Measurements from ENCODE around the gene RAB44.
"Not testable (repeated sequence)": the region's sequence is repeated elsewhere in the genome, so short reads cannot be mapped to it uniquely, and the experiment has no call there.

RAB44 gene

DNA sequence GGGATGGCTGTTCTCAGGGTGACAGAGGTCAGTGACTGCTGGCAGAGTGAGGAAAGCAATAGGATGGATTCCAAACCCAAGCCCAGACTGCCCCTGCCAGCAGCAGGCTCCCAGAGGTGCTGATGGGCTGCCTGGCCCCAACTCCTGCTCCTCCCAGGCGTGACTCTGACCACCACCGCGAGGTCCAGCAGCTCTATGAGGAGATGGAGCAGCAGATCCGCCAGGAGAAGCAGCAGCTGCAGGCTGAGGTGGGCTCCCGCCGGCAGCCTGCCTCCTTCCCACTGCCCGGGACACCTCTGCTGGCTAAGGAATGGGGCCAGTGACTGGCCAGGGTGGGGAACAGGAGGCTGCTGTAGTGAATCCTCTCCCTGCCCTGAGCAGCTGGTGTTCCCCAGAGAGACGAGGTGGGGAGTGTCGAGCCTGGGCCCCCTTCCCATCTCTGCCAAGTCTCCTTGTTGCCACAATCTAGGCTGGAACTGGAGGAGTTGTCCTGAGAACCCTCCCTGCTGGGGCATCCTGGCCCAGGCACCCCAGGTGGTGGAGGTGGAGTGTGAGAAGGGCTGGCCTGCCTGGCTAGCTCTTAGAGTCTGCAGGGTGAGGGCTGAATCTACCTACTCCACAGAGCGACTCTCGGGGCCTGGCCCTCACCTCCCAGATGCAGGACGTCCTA, 20.4 kb downstream of the RAB44 start:
- Histone ChIP-seq H3K9ac (ENCODE audit: low read length) (no peak overlapping the region), H3K9me3 (ENCODE audit: low read length) (no peaks in the 10 kb centered on the region), H3K36me3 (ENCODE audit: insufficient read depth, low read length) (no peaks in the 10 kb centered on the region), H3K27ac (ENCODE audit: low read depth, low read length) (no peak overlapping the region), H3K27me3 (ENCODE audit: control insufficient read depth in 1 of 2, insufficient read depth in 2 of 2, low read length in 2 of 2) (peaks cover 0 to 5% of the 10 kb centered on the region in 2 donors), H3K4me3 (ENCODE audit: low read depth in 1 of 2, low read length in 2 of 2) (no peak overlapping the region), H3K4me1 (ENCODE audit: insufficient read depth, low read length) (no peaks in the 10 kb centered on the region)

DNA sequence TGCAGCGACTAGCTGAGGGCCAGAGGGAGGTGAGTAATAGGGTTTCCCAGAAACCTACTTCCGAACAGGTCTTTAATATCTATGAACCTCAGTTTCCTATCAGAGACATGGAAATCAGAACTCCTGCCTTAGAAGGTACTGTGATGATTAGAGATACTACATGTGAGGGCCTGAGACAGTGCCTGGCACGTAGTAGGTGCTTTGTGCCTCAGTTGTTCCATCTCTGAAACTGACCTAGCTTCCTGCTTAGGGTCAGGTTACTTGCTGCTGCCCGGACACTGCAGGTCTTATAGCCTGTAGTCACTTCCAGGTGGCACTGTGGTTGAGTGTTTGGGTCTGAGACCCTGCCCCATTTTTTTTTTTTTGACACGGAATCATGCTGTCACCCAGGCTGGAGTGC, 20.9 kb downstream of the RAB44 start:
- Histone ChIP-seq H3K9me3 (ENCODE audit: low read length) (no peaks in the 10 kb centered on the region), H3K4me1 (ENCODE audit: insufficient read depth, low read length) (no peaks in the 10 kb centered on the region)

DNA sequence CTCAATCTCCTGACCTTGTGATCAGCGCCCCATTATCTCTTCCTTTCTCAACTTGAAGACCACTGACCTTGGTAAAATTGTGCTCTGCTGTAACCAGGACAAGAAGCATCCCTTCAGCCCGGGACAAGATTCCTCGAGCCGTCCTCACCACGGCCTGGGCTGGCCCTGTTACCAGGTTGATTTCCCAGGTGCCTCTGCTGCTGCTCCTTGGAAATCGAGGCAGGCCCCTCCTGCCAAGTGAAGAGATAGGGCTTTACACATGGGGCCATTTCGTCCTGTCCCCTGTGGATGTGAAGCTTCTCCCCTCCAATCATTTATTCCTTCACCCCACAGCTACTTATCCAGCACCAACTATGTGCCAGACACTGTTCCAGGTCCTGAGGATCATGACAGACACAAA, 21.5 kb downstream of the RAB44 start:
- no peak overlapping the region for H3K27ac ChIP-seq (ENCODE audit: low read depth, low read length)
- no peak overlapping the region for H3K9ac ChIP-seq (ENCODE audit: low read length)
- H3K27me3 ChIP-seq (ENCODE audit: control insufficient read depth in 1 of 2, insufficient read depth in 2 of 2, low read length in 2 of 2) = peaks cover 0 to 5% of the 10 kb centered on the region in 2 donors
- H3K4me1 ChIP-seq (ENCODE audit: insufficient read depth, low read length) = no peaks in the 10 kb centered on the region
- H3K4me3 ChIP-seq (ENCODE audit: low read depth in 1 of 2, low read length in 2 of 2) = no peak overlapping the region
- H3K36me3 ChIP-seq (ENCODE audit: insufficient read depth, low read length) = no peaks in the 10 kb centered on the region
- H3K9me3 ChIP-seq (ENCODE audit: low read length) = no peaks in the 10 kb centered on the region

More for the DNA sequence above, 20.9 kb downstream of the RAB44 start:
- Histone ChIP-seq H3K9ac (ENCODE audit: low read length) (no peak overlapping the region), H3K27me3 (ENCODE audit: control insufficient read depth in 1 of 2, insufficient read depth in 2 of 2, low read length in 2 of 2) (peaks cover 0 to 5% of the 10 kb centered on the region in 2 donors), H3K36me3 (ENCODE audit: insufficient read depth, low read length) (no peaks in the 10 kb centered on the region), H3K27ac (ENCODE audit: low read depth, low read length) (no peak overlapping the region), H3K4me3 (ENCODE audit: low read depth in 1 of 2, low read length in 2 of 2) (no peak overlapping the region)

DNA sequence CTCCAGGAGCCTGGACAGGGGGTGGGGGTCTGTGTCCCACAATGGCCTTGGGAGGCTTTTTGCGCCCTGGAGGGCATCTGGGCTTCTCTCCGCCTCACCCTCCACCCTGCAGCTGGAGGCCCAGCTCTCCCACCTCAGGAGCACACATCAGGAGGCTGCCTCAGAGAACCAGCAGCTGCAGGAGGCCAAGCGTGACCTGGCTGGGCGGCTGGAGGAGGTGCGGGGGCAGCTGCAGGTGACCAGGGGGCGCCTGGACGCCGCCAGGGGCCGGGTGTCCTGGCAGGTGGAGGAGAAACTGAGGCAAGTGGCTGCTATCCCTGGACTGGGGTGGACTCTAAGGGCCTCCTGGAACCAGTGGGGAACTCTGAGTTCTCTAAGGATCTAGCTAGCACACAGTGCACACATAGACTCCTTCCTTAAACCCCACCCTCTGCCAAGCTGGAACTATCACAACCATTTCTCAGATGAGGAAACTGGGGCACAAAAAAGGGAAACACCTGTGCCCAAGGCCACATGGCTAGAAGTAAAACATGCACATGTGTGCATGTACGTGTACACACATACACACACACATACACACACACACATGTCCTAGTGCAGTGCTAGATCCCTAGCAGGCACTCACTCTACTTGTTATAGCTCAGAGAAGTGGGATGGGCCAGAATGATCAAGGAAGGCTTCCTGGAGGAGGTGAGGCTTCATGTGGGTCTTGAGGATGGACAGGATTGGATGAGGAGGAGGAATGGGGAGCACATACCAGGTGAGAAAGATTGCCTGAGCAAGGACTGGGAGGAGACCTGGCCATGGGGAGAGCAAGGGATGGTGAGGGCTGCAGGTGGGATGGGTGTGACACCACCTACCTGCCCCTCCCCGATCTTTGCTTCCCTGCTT, 22.9 kb downstream of the RAB44 start:
- H3K27ac ChIP-seq (ENCODE audit: low read depth, low read length) = no peak overlapping the region

DNA sequence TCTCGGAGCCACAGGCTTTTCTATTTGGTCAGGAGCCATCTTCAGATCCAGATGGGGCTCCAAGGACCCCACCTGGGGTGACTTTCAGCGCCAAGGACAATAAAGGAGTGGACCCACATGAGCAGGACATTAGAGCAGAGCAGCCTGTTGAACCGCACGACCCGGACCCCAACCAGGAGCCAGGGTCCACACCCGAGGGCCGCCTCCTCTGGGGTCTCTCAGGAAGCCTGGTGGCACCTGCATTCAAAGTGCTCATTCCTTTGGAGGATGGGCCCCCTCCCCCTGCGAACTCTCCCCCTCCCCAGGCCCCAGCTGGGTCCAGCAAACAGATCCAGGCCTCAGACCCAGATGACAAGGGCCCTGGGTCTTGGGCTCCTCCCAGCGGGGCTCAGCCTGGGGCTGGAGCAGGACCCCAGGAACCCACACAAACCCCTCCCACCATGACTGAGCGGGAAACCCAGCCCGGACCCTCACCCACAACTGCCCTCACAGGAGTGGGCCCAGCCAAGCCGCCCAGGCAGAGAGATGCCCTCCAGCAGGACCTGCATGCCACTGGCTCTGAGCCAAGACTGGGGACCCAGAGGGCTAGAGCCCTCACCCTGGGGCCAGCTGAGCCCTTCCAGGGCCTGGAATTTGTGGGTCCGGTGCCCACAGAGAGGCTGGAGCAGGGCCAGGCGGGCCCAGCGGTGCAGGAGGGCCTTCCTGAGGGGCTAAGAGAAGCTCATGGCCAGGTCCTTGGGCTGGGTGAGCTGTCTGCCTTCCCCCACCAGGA, 23.9 kb downstream of the RAB44 start:
- no peaks in the 10 kb centered on the region for H3K36me3 ChIP-seq (ENCODE audit: insufficient read depth, low read length)
- H3K27me3 ChIP-seq (ENCODE audit: control insufficient read depth in 1 of 2, insufficient read depth in 2 of 2, low read length in 2 of 2) = peaks cover 0 to 5% of the 10 kb centered on the region in 2 donors
- H3K4me1 ChIP-seq (ENCODE audit: insufficient read depth, low read length) = no peaks in the 10 kb centered on the region
- H3K9ac ChIP-seq (ENCODE audit: low read length) = no peak overlapping the region
- H3K9me3 ChIP-seq (ENCODE audit: low read length) = no peaks in the 10 kb centered on the region
- no peak overlapping the region for H3K27ac ChIP-seq (ENCODE audit: low read depth, low read length)
- H3K4me3 ChIP-seq (ENCODE audit: low read depth in 1 of 2, low read length in 2 of 2) = no peak overlapping the region

More for the DNA sequence above, 22.9 kb downstream of the RAB44 start:
- Histone ChIP-seq H3K9ac (ENCODE audit: low read length) (no peak overlapping the region), H3K4me3 (ENCODE audit: low read depth in 1 of 2, low read length in 2 of 2) (no peak overlapping the region), H3K4me1 (ENCODE audit: insufficient read depth, low read length) (no peaks in the 10 kb centered on the region), H3K9me3 (ENCODE audit: low read length) (no peaks in the 10 kb centered on the region), H3K27me3 (ENCODE audit: control insufficient read depth in 1 of 2, insufficient read depth in 2 of 2, low read length in 2 of 2) (peaks cover 0 to 5% of the 10 kb centered on the region in 2 donors), H3K36me3 (ENCODE audit: insufficient read depth, low read length) (no peaks in the 10 kb centered on the region)

DNA sequence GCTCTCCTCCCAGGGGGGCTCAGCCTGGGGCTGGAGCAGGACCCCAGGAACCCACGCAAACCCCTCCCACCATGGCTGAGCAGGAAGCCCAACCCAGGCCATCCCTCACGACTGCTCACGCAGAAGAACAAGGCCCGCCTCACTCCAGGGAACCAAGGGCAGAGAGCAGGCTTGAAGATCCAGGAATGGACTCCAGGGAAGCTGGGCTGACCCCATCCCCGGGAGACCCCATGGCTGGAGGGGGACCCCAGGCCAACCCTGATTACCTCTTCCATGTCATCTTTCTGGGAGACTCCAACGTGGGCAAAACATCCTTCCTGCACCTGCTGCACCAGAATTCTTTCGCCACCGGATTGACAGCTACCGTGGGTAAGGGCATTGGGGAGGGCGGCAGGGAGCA, 24.7 kb downstream of the RAB44 start:
- Histone ChIP-seq H3K27ac (ENCODE audit: low read depth, low read length) (no peak overlapping the region), H3K36me3 (ENCODE audit: insufficient read depth, low read length) (no peaks in the 10 kb centered on the region), H3K27me3 (ENCODE audit: control insufficient read depth in 1 of 2, insufficient read depth in 2 of 2, low read length in 2 of 2) (peaks cover 0 to 5% of the 10 kb centered on the region in 2 donors), H3K9ac (ENCODE audit: low read length) (no peak overlapping the region), H3K9me3 (ENCODE audit: low read length) (no peaks in the 10 kb centered on the region), H3K4me1 (ENCODE audit: insufficient read depth, low read length) (no peaks in the 10 kb centered on the region), H3K4me3 (ENCODE audit: low read depth in 1 of 2, low read length in 2 of 2) (no peak overlapping the region)

DNA sequence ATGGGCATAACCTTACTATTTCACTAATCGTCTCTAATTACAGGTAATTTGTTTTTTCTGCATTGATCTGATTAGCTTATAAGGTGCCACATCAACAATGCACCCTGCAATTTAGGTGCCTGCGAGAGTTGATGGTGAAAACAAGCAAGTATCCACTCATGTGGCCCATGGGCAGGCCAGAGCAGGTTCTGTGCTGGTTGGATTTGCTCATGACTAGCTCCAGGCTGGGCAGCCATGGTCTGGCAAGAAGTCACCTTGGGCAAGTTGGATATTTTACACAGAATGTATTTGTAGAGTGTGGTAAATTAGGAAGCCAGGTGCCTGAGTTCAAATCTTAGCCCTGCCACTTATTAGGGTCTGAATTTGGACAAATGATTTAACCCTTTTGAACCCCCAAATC, 25.3 kb downstream of the RAB44 start:
- Histone ChIP-seq H3K27ac (ENCODE audit: low read depth, low read length) (no peak overlapping the region), H3K9ac (ENCODE audit: low read length) (no peak overlapping the region), H3K27me3 (ENCODE audit: control insufficient read depth in 1 of 2, insufficient read depth in 2 of 2, low read length in 2 of 2) (peaks cover 0 to 5% of the 10 kb centered on the region in 2 donors), H3K4me3 (ENCODE audit: low read depth in 1 of 2, low read length in 2 of 2) (no peak overlapping the region), H3K9me3 (ENCODE audit: low read length) (no peaks in the 10 kb centered on the region), H3K36me3 (ENCODE audit: insufficient read depth, low read length) (no peaks in the 10 kb centered on the region), H3K4me1 (ENCODE audit: insufficient read depth, low read length) (no peaks in the 10 kb centered on the region)

DNA sequence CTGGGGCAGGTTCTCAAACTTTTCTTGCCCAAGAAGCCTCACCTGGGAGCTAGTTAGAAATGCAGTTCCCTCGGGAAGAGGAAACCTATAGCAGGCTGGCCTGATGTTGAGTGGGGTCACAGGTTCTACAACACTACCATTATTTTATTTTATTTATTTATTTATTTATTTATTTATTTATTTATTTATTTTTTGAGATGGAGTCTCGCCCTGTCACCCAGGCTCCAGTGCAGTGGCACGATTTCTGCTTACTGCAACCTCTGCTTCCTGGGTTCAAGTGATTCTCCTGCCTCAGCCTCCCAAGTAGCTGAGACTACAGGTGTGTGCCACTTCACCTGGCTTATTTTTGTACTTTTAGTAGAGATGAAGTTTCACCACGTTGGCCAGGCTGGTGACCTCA, 26.4 kb downstream of the RAB44 start:
- H3K4me1 ChIP-seq (ENCODE audit: insufficient read depth, low read length); H3K9me3 ChIP-seq (ENCODE audit: low read length); H3K9ac ChIP-seq (ENCODE audit: low read length); H3K4me3 ChIP-seq (ENCODE audit: low read depth in 1 of 2, low read length in 2 of 2); H3K36me3 ChIP-seq (ENCODE audit: insufficient read depth, low read length); H3K27ac ChIP-seq (ENCODE audit: low read depth, low read length); H3K27me3 ChIP-seq (ENCODE audit: control insufficient read depth in 1 of 2, insufficient read depth in 2 of 2, low read length in 2 of 2): not testable (repeated sequence)

DNA sequence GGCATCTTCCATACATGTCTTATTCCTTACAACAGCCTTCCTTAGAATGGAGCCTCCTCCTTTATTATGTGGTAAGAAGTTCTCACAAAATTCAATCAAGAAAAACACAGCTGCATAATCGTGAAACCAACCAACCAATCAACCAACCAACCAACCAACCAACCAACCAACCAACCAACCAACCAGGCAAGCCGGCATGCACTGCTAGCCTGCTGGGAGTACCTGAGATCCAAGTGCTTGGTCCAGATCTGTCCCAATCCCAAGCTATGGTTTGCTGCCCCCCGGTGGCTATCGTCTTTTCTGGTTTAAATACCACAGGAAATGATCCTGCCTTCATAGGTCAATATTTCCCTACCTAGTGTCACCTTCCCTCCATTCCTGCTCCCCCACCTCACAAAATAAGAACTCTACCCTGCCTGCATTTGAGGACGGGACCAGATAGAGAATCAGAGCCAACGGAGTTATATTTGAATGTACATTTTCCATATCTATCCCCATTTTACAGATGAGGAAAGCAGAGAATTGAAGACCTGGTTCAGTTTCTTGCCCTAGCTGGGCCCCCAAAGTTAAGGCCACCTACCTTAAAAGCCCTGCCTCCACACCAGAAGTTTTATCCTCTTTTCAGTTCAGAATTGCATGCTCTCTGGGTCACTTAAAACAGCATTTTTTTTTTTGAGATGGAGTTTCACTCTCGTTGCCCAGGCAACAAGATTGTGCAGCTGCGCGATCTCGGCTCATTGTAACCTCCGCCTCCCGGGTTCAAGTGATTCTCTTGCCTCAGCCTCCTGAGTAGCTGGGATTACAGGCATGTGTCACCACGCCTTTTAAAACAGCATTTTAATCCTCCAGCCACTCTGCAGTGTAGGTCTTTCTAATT, 27.1 kb downstream of the RAB44 start:
- no peaks in the 10 kb centered on the region for H3K4me1 ChIP-seq (ENCODE audit: insufficient read depth, low read length)

DNA sequence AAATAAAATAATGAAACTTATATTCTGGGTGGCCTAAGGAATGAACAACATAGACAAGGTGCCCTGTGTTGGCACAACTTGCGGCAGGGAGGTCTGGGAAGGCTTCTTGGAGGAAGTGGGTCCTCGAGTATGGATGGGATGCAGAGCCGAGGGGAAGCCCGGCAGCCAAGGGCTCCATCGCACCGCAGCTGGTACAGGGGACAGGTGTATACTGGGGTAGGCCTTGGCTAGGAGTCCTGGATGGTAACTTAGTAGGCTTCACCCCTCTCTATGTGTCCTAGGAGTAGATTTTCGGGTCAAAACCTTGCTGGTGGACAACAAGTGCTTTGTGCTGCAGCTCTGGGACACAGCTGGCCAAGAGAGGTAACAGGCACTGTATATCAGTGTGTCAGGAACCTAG, 28.0 kb downstream of the RAB44 start:
- no peaks in the 10 kb centered on the region for H3K36me3 ChIP-seq (ENCODE audit: insufficient read depth, low read length)
- peaks cover 0 to 5% of the 10 kb centered on the region in 2 donors for H3K27me3 ChIP-seq (ENCODE audit: control insufficient read depth in 1 of 2, insufficient read depth in 2 of 2, low read length in 2 of 2)
- H3K9me3 ChIP-seq (ENCODE audit: low read length) = no peaks in the 10 kb centered on the region
- H3K4me3 ChIP-seq (ENCODE audit: low read depth in 1 of 2, low read length in 2 of 2) = no peak overlapping the region
- no peaks in the 10 kb centered on the region for H3K4me1 ChIP-seq (ENCODE audit: insufficient read depth, low read length)
- no peak overlapping the region for H3K9ac ChIP-seq (ENCODE audit: low read length)
- H3K27ac ChIP-seq (ENCODE audit: low read depth, low read length) = no peak overlapping the region

More for the DNA sequence above, 27.1 kb downstream of the RAB44 start:
- Histone ChIP-seq H3K9ac (ENCODE audit: low read length) (no peak overlapping the region), H3K9me3 (ENCODE audit: low read length) (no peaks in the 10 kb centered on the region), H3K4me3 (ENCODE audit: low read depth in 1 of 2, low read length in 2 of 2) (no peak overlapping the region), H3K36me3 (ENCODE audit: insufficient read depth, low read length) (no peaks in the 10 kb centered on the region), H3K27ac (ENCODE audit: low read depth, low read length) (no peak overlapping the region), H3K27me3 (ENCODE audit: control insufficient read depth in 1 of 2, insufficient read depth in 2 of 2, low read length in 2 of 2) (peaks cover 0 to 5% of the 10 kb centered on the region in 2 donors)

All from muscle layer of colon (tissue), 2 donors.